Glutamatergic neuron (in vitro differentiated cells): ENCODE data around the gene HPSE2. TPM values are rescaled to one million over a fixed set of nuclear protein-coding genes. Genes with fewer than 3 reads are reported as not detected.

ENCODE experiments used
- DNase-seq: peaks from one replicate; pipeline ENCODE4 v3.0.0; 2022
- H3K27ac Mint-ChIP-seq: one replicate; pipeline ENCODE4 v1.8.0; 2020; ENCODE audit warnings: mild to moderate bottlenecking, mixed read lengths, inconsistent platforms; ENCODE audit not compliant: unreplicated experiment
- H3K27me3 Mint-ChIP-seq: one replicate; pipeline ENCODE4 v1.8.0; 2020; ENCODE audit warnings: mild to moderate bottlenecking, moderate library complexity, mixed read lengths, inconsistent platforms; ENCODE audit not compliant: unreplicated experiment
- H3K36me3 Mint-ChIP-seq: one replicate; pipeline ENCODE4 v1.8.0; 2020; ENCODE audit warnings: mild to moderate bottlenecking, mixed read lengths, inconsistent platforms; ENCODE audit not compliant: unreplicated experiment
- H3K4me1 Mint-ChIP-seq: one replicate; pipeline ENCODE4 v1.8.0; 2020; ENCODE audit warnings: mild to moderate bottlenecking, low read depth, mixed read lengths, inconsistent platforms; ENCODE audit not compliant: unreplicated experiment
- H3K4me3 Mint-ChIP-seq: one replicate; pipeline ENCODE4 v1.8.0; 2020; ENCODE audit warnings: mild to moderate bottlenecking, mixed read lengths, inconsistent platforms; ENCODE audit not compliant: unreplicated experiment
- H3K9me3 Mint-ChIP-seq: one replicate; pipeline ENCODE4 v1.8.0; 2020; ENCODE audit warnings: mild to moderate bottlenecking, moderate library complexity, mixed read lengths, inconsistent platforms; ENCODE audit not compliant: unreplicated experiment
- total RNA-seq: library from RNA; stranded (reverse); fragmentation: NEBNext Ultra II Directional; extraction: Animal tissue kit (Norgen Biotek cat#: 25700); gene quantifications from one replicate; pipeline ENCODE4 v1.2.1, GENCODE V29; 2021; ENCODE audit not compliant: unreplicated experiment
- TF ChIP-seq, protein P1 (sequence below): fragments of 200-600 bp; sonication (generic); IDR thresholded peaks from one replicate; pipeline ENCODE4 v1.5.0; 2021; ENCODE audit not compliant: partially characterized antibody, unreplicated experiment

HPSE2 gene
- total RNA-seq, 1 donor from 2014 or later = not detected

DNA sequence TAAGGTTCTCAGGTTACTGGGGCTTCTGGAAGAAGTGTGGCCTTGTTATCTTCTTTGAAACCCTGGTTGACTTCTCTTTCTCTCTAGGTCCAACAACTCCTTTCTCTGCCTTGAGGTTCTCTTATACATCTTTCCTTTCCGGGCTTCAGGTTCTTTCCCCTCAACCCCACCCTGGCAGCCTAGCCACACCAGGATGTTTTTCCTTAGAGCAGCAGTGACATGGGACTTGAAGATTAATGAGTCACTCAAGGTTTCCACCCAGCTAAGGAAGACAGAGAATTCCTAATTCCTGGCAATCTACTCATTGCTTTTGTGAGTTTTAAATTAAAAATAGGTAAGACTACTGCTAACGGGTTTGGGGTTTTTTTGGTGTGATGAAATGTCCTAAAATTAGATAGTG, 667.1 kb downstream of the HPSE2 start:
- no peak for DNase-seq
- TF ChIP-seq, protein P1, sequence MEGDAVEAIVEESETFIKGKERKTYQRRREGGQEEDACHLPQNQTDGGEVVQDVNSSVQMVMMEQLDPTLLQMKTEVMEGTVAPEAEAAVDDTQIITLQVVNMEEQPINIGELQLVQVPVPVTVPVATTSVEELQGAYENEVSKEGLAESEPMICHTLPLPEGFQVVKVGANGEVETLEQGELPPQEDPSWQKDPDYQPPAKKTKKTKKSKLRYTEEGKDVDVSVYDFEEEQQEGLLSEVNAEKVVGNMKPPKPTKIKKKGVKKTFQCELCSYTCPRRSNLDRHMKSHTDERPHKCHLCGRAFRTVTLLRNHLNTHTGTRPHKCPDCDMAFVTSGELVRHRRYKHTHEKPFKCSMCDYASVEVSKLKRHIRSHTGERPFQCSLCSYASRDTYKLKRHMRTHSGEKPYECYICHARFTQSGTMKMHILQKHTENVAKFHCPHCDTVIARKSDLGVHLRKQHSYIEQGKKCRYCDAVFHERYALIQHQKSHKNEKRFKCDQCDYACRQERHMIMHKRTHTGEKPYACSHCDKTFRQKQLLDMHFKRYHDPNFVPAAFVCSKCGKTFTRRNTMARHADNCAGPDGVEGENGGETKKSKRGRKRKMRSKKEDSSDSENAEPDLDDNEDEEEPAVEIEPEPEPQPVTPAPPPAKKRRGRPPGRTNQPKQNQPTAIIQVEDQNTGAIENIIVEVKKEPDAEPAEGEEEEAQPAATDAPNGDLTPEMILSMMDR = no peak
- no peaks in the 10 kb centered on the region for H3K27me3 Mint-ChIP-seq
- H3K4me3 Mint-ChIP-seq = no peak overlapping the region
- H3K4me1 Mint-ChIP-seq = no peaks in the 10 kb centered on the region
- H3K27ac Mint-ChIP-seq = no peak overlapping the region
- no peaks in the 10 kb centered on the region for H3K36me3 Mint-ChIP-seq
- no peaks in the 10 kb centered on the region for H3K9me3 Mint-ChIP-seq

DNA sequence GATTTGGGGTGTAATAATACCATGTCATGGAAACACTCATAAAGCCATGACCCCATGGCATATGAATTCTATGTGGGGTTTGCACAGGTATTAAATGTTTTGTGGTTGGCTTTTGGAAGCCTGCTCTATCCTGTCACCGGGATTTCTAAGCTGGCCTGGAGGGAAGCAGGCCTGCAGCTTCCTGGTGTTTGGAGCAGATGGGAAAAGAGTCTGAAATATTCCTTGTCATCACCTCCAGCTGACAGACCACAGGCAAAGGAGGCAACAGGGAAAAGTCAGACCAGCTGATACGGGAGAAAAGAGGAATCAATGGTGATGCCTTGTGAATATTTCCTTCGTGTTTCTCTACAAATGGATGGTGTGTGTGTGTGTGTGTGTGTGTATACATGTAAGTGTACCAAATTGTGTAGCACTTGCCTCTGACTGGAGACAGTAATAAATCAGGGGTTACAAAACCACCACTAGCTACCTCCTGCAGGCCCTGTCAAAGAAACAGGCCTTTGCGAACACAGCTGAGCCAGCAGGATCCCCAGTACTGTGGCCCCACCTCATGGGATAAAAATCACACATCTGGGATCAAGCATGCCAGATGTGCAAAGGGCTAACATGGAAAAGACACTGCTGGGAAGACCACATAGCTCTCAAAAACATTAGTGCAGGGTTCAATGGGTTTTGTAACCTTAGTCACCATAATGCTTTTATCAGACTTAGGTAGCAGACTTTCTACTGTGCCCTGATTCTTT, 668.1 kb downstream of the HPSE2 start:
- Mint-ChIP-seq H3K36me3 (no peaks in the 10 kb centered on the region), H3K4me3 (no peak overlapping the region), H3K4me1 (no peaks in the 10 kb centered on the region), H3K27me3 (no peaks in the 10 kb centered on the region), H3K9me3 (no peaks in the 10 kb centered on the region), H3K27ac (no peak overlapping the region)
- no peak for DNase-seq
- TF ChIP-seq, protein P1 = no peak

DNA sequence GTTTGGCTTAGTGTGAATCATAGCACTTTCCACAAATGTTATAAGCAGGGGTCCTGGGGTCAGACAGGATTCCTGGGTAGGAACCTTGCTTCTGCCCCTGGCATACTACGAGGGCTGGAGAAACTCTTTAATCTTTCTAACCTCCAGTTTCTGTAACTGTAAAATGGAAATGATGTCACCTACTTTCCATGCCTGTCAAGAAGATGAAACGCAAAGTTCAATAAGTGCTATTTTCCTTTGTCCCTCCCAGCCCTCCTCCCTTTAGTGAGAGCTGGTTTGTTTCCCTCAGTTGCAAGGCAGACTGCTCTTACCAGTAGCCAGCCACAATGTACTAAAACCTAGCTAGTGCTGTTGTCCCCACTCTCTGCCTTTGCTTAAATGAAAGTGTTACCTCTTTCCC, 671.8 kb downstream of the HPSE2 start:
- DNase-seq = no peak
- TF ChIP-seq, protein P1 = no peak
- H3K9me3 Mint-ChIP-seq = no peaks in the 10 kb centered on the region
- no peaks in the 10 kb centered on the region for H3K27me3 Mint-ChIP-seq
- H3K4me3 Mint-ChIP-seq = no peak overlapping the region
- H3K36me3 Mint-ChIP-seq = no peaks in the 10 kb centered on the region
- no peak overlapping the region for H3K27ac Mint-ChIP-seq
- no peaks in the 10 kb centered on the region for H3K4me1 Mint-ChIP-seq

DNA sequence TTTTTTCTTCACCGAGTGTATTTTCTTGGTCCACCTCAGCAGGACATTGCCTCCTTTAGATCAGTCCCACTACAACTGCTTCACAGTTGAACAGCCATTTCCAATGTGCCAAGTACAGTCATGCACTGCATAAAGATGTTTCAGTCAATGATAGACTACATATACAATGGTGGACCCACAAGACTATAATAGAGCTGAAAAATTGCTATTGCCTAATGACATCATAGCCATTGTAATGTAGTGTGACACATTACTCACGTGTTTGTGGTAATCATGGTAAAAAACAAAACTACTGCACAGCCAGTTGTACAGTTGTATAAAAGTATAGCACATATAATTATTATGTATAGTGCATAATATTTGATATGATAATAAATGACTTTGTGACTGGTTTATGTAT, 675.1 kb downstream of the HPSE2 start:
- no peak for DNase-seq
- Mint-ChIP-seq H3K36me3 (no peaks in the 10 kb centered on the region), H3K4me3 (no peak overlapping the region), H3K27ac (no peak overlapping the region), H3K27me3 (no peaks in the 10 kb centered on the region), H3K9me3 (no peaks in the 10 kb centered on the region), H3K4me1 (no peaks in the 10 kb centered on the region)
- TF ChIP-seq, protein P1 = no peak

DNA sequence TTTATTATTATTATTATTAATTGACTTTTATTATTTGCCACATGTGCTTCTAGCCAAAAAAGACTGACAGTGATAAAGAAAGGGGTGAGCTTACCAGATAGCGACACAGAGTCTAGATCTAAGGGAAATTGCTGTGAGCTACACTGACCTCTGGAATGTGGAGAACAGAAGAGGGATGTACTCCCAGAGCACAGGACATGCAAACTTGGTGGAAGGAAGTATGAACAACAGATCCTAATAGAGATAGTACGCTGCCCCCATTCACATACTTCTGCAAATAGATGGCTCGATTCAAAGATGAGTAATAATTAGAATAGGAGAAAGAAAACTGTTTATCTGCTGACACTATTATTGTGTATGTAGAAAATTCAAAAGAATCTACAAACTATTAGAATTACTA, 679.6 kb downstream of the HPSE2 start:
- H3K9me3 Mint-ChIP-seq = peaks cover 2% of the 10 kb centered on the region

More for the DNA sequence above, 679.6 kb downstream of the HPSE2 start:
- H3K36me3 Mint-ChIP-seq = no peaks in the 10 kb centered on the region
- TF ChIP-seq, protein P1 = no peak
- no peak overlapping the region for H3K27ac Mint-ChIP-seq
- no peaks in the 10 kb centered on the region for H3K27me3 Mint-ChIP-seq
- peaks cover 4% of the 10 kb centered on the region for H3K4me1 Mint-ChIP-seq
- no peak overlapping the region for H3K4me3 Mint-ChIP-seq
- DNase-seq = no peak
